H1 (cell line): ENCODE results near the gene TOP2A. TPM values are rescaled to one million over a fixed set of nuclear protein-coding genes. Genes with fewer than 3 reads are reported as not detected.

Experiments used
- BRCA1 ChIP-seq: IDR thresholded peaks from 2 replicates; pipeline ENCODE4 v1.6.1; 2012; ENCODE audit warnings: low read depth, low read length, improper control_type of control experiment
- CHD7 ChIP-seq: fragments of 300-600 bp; sonication (generic); IDR thresholded peaks from 2 replicates; pipeline ENCODE4 v1.7.1; 2012; ENCODE audit warnings: low read length, moderate library complexity, mild to moderate bottlenecking, inconsistent platforms; ENCODE audit not compliant: insufficient replicate concordance
- EZH2 ChIP-seq: fragments of 200-600 bp; sonication (generic); IDR thresholded peaks from 2 replicates; pipeline ENCODE4 v1.7.1; 2012; ENCODE audit warnings: low read depth, mild to moderate bottlenecking, moderate library complexity, low read length, inconsistent platforms; ENCODE audit not compliant: severe bottlenecking
- GTF2F1 ChIP-seq: IDR thresholded peaks from 2 replicates; pipeline ENCODE4 v1.6.1; 2012; ENCODE audit warnings: low read depth, low read length, improper control_type of control experiment, borderline replicate concordance
- HDAC2 ChIP-seq, 2 experiments: fragments of 300-600 bp in 1 of 2; sonication (generic) in 1 of 2; IDR thresholded peaks; 2 replicates each; pipeline ENCODE4 v1.6.1; 2011 to 2012; ENCODE audit warnings: low read depth in 2 of 2, low read length in 2 of 2, mild to moderate bottlenecking in 2 of 2, moderate library complexity in 2 of 2, borderline replicate concordance in 1 of 2, inconsistent platforms in 1 of 2
- KDM5A ChIP-seq: fragments of 200-600 bp; IDR thresholded peaks from 2 replicates; pipeline ENCODE4 v1.7.1; 2012; ENCODE audit warnings: mild to moderate bottlenecking, low read length, inconsistent platforms, mixed read lengths
- POU5F1 ChIP-seq: IDR thresholded peaks from 2 replicates; pipeline ENCODE4 v1.6.1; 2011; ENCODE audit warnings: low read depth, mild to moderate bottlenecking, low read length, moderate library complexity
- RBBP5 ChIP-seq: IDR thresholded peaks from 2 replicates; pipeline ENCODE4 v1.7.1; 2012; ENCODE audit warnings: low read depth, mild to moderate bottlenecking, inconsistent platforms, low read length, moderate library complexity, borderline replicate concordance
- SP1 ChIP-seq: IDR thresholded peaks from 2 replicates; pipeline ENCODE4 v1.6.1; 2011; ENCODE audit warnings: low read depth, low read length
- SP4 ChIP-seq: IDR thresholded peaks from 2 replicates; pipeline ENCODE4 v1.6.1; 2012; ENCODE audit warnings: low read length, inconsistent platforms
- SRF ChIP-seq: IDR thresholded peaks from 2 replicates; pipeline ENCODE4 v1.6.1; 2011; ENCODE audit warnings: mild to moderate bottlenecking, low read depth, low read length, moderate library complexity
- polyA plus RNA-seq, 7 experiments: library from polyadenylated mRNA; depleted of rRNA in 3 of 7; stranded (reverse) in 5 of 7; unstranded in 2 of 7; fragments of >200 nt in 5 of 7; fragments of 200-250 nt in 2 of 7; gene quantifications; 1 replicate in 5 of 7; 2 replicates in 1 of 7; 4 replicates in 1 of 7; pipeline versions ENCODE4 v1.2.1 to v1.2.3, GENCODE V29; 2011 to 2013; ENCODE audit warnings: missing spikeins in 2 of 7, mixed read lengths in 2 of 7
- total RNA-seq: library from RNA; stranded (reverse); fragmentation: NEBNext Ultra II Directional; extraction: Animal tissue kit (Norgen Biotek cat#: 25700); gene quantifications from 2 replicates; pipeline ENCODE4 v1.2.1, GENCODE V29; 2021

TOP2A gene
- total and polyA plus RNA-seq, 2 of the 8 experiments (the other 6 are each of a cell fraction or from before 2014, with no cell fraction given): 83.1 to 291 TPM

- TF ChIP-seq CHD7 (no peak), HDAC2 (IDR thresholded peaks at IDR 0.05; ENCODE audit: borderline replicate concordance in 1 of 2, low read depth in 2 of 2, low read length in 2 of 2) (no peak), SRF (no peak), SP4 (no peak), POU5F1 (no peak), KDM5A (no peak), RBBP5 (no peak), EZH2 (no peak), SP1 (no peak), BRCA1 (no peak), GTF2F1 (no peak)
Measured at GRCh38 chr17:40349477-40349894, 68.2 kb downstream of the TOP2A start (continued).
